Endothelial cell of umbilical vein (primary cell): ENCODE results near the gene ALG8. TPM values are rescaled to one million over a fixed set of nuclear protein-coding genes. Genes with fewer than 3 reads are reported as not detected.

ENCODE experiments used
- BruUV-seq: library from RNA; stranded (reverse); fragments of 400-500 nt; replicated peaks from 2 replicates; lab custom pipeline; 2021; lab: Mats Ljungman, UMichigan
- CTCF ChIA-PET: fragments of 300-600, 350-600 bp; sonication (Branson Sonifier 250); formaldehyde crosslinking; loops from one replicate; lab custom pipeline; 2021; ENCODE audit warnings: antibody characterized with exemption, inconsistent platforms; lab: Charles Lee
- POLR2A ChIA-PET: fragments of 300-600, 350-600 bp; sonication (Branson Sonifier 250); formaldehyde crosslinking; loops from one replicate; lab custom pipeline; 2021; ENCODE audit warnings: antibody characterized with exemption, inconsistent platforms; lab: Charles Lee
- DNase-seq: peaks from one replicate; pipeline ENCODE4 v3.0.0-alpha.2; 2011; ENCODE audit warnings: low read depth, low spot score
- FAIRE-seq: peaks from 2 replicates; lab custom pipeline; 2011; peaks lifted over from hg19 to GRCh38; lab: Jason Lieb, UNC
- H2AFZ ChIP-seq: 2 replicates; pipeline ENCODE4 v1.6.0; 2012; ENCODE audit warnings: low read depth, low read length, control low read depth, inconsistent platforms
- H3K27ac ChIP-seq: 2 replicates; pipeline ENCODE4 v1.5.1; 2011; ENCODE audit warnings: low read depth, mild to moderate bottlenecking, control low read depth, low read length, moderate library complexity; ENCODE audit not compliant: insufficient read depth
- H3K27me3 ChIP-seq, 2 experiments: 2 replicates each; pipeline versions ENCODE4 v1.6.0 to v1.6.1; 2011; ENCODE audit warnings: low read length in 2 of 2, mixed read lengths in 1 of 2; ENCODE audit not compliant: control insufficient read depth in 2 of 2, insufficient read depth in 2 of 2
- H3K36me3 ChIP-seq, 2 experiments: 2 replicates in 1 of 2; 3 replicates in 1 of 2; pipeline ENCODE4 v1.5.1; 2011; ENCODE audit warnings: low read length in 2 of 2, mild to moderate bottlenecking in 1 of 2, moderate library complexity in 1 of 2; ENCODE audit not compliant: control insufficient read depth in 2 of 2, insufficient read depth in 2 of 2; ENCODE audit errors: extremely low read depth in 1 of 2
- H3K4me1 ChIP-seq: 3 replicates; pipeline ENCODE4 v1.5.1; 2011; ENCODE audit warnings: mild to moderate bottlenecking, low read length; ENCODE audit not compliant: control insufficient read depth, insufficient read depth; ENCODE audit errors: extremely low read depth
- H3K4me2 ChIP-seq: 2 replicates; pipeline ENCODE4 v1.6.1; 2011; ENCODE audit warnings: low read length, control low read depth, mixed read lengths; ENCODE audit not compliant: insufficient read depth
- H3K4me3 ChIP-seq, 3 experiments: fragments of 200-600 bp in 1 of 3; sonication (generic), shearing (Covaris generic) in 1 of 3; replicated peaks in 1 of 3; 2 replicates each; pipeline ENCODE4 v1.5.1; 2011 to 2016; ENCODE audit warnings: control low read depth in 3 of 3, low read length in 3 of 3, mild to moderate bottlenecking in 2 of 3, inconsistent platforms in 1 of 3, low read depth in 1 of 3, moderate library complexity in 1 of 3; ENCODE audit not compliant: insufficient read depth in 1 of 3
- H3K79me2 ChIP-seq: 2 replicates; pipeline ENCODE4 v1.6.0; 2012; ENCODE audit warnings: low read length, inconsistent platforms; ENCODE audit not compliant: control insufficient read depth, insufficient read depth
- H3K9ac ChIP-seq: replicated peaks from 2 replicates; pipeline ENCODE3; 2011; ENCODE audit warnings: low read length, control low read depth; ENCODE audit not compliant: insufficient read depth; ENCODE audit errors: extremely low read depth
- H3K9me1 ChIP-seq: replicated peaks from 3 replicates; pipeline ENCODE4 v1.6.0; 2011; ENCODE audit warnings: mild to moderate bottlenecking, low read length; ENCODE audit not compliant: control insufficient read depth, insufficient read depth; ENCODE audit errors: extremely low read depth
- H3K9me3 ChIP-seq: replicated peaks from 2 replicates; pipeline ENCODE4 v1.5.1; 2012; ENCODE audit warnings: low read length, inconsistent platforms; ENCODE audit not compliant: control insufficient read depth, insufficient read depth
- H4K20me1 ChIP-seq: replicated peaks from 2 replicates; pipeline ENCODE3; 2011; ENCODE audit warnings: mild to moderate bottlenecking, low read length; ENCODE audit not compliant: control insufficient read depth, insufficient read depth; ENCODE audit errors: extremely low read depth
- CTCF ChIP-seq, 2 donors: IDR thresholded peaks; 1 replicate in 1 of 2; 2 replicates in 1 of 2; pipeline ENCODE4 v1.5.1; 2011; ENCODE audit warnings: low read length in 2 of 2, mild to moderate bottlenecking in 2 of 2, moderate library complexity in 2 of 2, control low read depth in 1 of 2, inconsistent platforms in 1 of 2, low read depth in 1 of 2; ENCODE audit not compliant: insufficient read depth in 1 of 2; ENCODE audit errors: extremely low read depth in 1 of 2
- EZH2 ChIP-seq: IDR thresholded peaks from 2 replicates; pipeline ENCODE4 v1.6.1; 2012; ENCODE audit warnings: borderline replicate concordance, low read depth, mild to moderate bottlenecking, moderate library complexity, low read length, inconsistent platforms; ENCODE audit not compliant: severe bottlenecking
- FOS ChIP-seq: IDR thresholded peaks from 2 replicates; pipeline ENCODE4 v1.6.1; 2011; ENCODE audit warnings: mild to moderate bottlenecking, low read length, moderate library complexity, borderline replicate concordance; ENCODE audit not compliant: insufficient read depth
- GATA2 ChIP-seq: IDR thresholded peaks from 2 replicates; pipeline ENCODE4 v1.7.0; 2011; ENCODE audit warnings: low read depth, mild to moderate bottlenecking, moderate library complexity, mixed read lengths, low read length; ENCODE audit not compliant: insufficient read length, insufficient read depth
- JUN ChIP-seq: IDR thresholded peaks from 2 replicates; pipeline ENCODE4 v1.6.1; 2011; ENCODE audit warnings: borderline replicate concordance, low read depth; ENCODE audit not compliant: insufficient read length, insufficient read depth
- MAX ChIP-seq: IDR thresholded peaks from 2 replicates; pipeline ENCODE4 v1.6.1; 2011; ENCODE audit not compliant: insufficient read depth, insufficient read length
- MYC ChIP-seq: IDR thresholded peaks from one replicate; pipeline ENCODE4 v1.6.1; 2011; ENCODE audit warnings: mild to moderate bottlenecking, low read depth, low read length
- POLR2A ChIP-seq: IDR thresholded peaks from 2 replicates; pipeline ENCODE4 v1.6.1; 2012; ENCODE audit warnings: low read depth, mild to moderate bottlenecking, control low read depth, low read length
- POLR2AphosphoS5 ChIP-seq: IDR thresholded peaks from 2 replicates; pipeline ENCODE4 v1.6.1; 2012; ENCODE audit warnings: low read depth, mild to moderate bottlenecking, control low read depth, low read length, moderate library complexity; ENCODE audit not compliant: insufficient read depth
- dilution Hi-C: fragments of 300-500 bp; cut with MboI; formaldehyde crosslinking; loops from one replicate; pipeline ENCODE4 v1.15.0; 2019; ENCODE audit warnings: low sequenced_read_pairs; ENCODE audit not compliant: extremely low pct_ligation_motif_present
- intact Hi-C: fragments of 100-400 bp; cut with micrococcal nuclease; formaldehyde crosslinking; loops from one replicate; pipeline ENCODE4 v1.10.0; 2022
- polyA plus RNA-seq, 4 experiments: library from polyadenylated mRNA; depleted of rRNA in 3 of 4; stranded (reverse) in 3 of 4; unstranded in 1 of 4; fragments of >200 nt; gene quantifications; 2 replicates each; pipeline versions ENCODE4 v1.2.1 to v1.2.3, GENCODE V29; 2011 to 2012; ENCODE audit warnings: missing spikeins in 1 of 4
- total RNA-seq: library from RNA; stranded (reverse); gene quantifications from 2 replicates; pipeline ENCODE4 v1.2.3, GENCODE V29; 2021

The ALG8 gene
- total and polyA plus RNA-seq, 2 donors (not counting 3 experiments of a cell fraction or from before 2014, with no cell fraction given), result 43.9 to 48.2 TPM

GRCh38 chr11:78149646-78150045 lies 10.2 kb upstream of the ALG8 start:
- Histone ChIP-seq H3K27ac (no peak overlapping the region), H3K79me2 (no peaks in the 10 kb centered on the region), H3K4me2 (no peak overlapping the region), H3K9me1 (no peaks in the 10 kb centered on the region), H3K4me3 (no peak overlapping the region), H3K9ac (no peak overlapping the region), H3K36me3 (no peaks in the 10 kb centered on the region), H4K20me1 (no peaks in the 10 kb centered on the region), H3K4me1 (no peaks in the 10 kb centered on the region), H3K27me3 (no peaks in the 10 kb centered on the region), H3K9me3 (no peaks in the 10 kb centered on the region), H2AFZ (no peak overlapping the region)
- BruUV-seq, result no TSS peak
- FAIRE-seq (peak; percentile 88), DNase-seq (peak; percentile 79)
- CTCF ChIA-PET, result interaction anchor here (0.8 to 2.6 kb wide), 15 partner anchors 10 to 437 kb away, joined by 3 to 36 read pairs (median 5); partner anchors contain the start of genes ALG8, GAB2, KCTD21 and NARS2
- intact Hi-C loops, result no loop called here
- dilution Hi-C loops, result no loop called here
- peak; percentile 44 for TF ChIP-seq FOS
- no peak for TF ChIP-seq MAX
- TF ChIP-seq CTCF (IDR thresholded peaks at IDR 0.05; ENCODE audit: extremely low read depth in 1 of 2, insufficient read depth in 1 of 2, low read depth in 1 of 2, low read length in 2 of 2), result peak in 1 of 2 donors; percentile 24
- POLR2A ChIA-PET, result interaction anchor here (1.4 kb wide), 1 partner anchor 10 kb away, joined by 6 read pairs; the partner anchor contains the start of gene ALG8

- intact Hi-C loops (no loop called here), dilution Hi-C loops (no loop called here)
- DNase-seq (no peak), FAIRE-seq (no peak)
- BruUV-seq, result no TSS peak
- Histone ChIP-seq H3K27me3 (no peaks in the 10 kb centered on the region), H3K27ac (no peak overlapping the region), H3K4me2 (no peak overlapping the region), H3K79me2 (no peaks in the 10 kb centered on the region), H4K20me1 (no peaks in the 10 kb centered on the region), H3K36me3 (no peaks in the 10 kb centered on the region), H3K9ac (no peak overlapping the region), H3K9me1 (no peaks in the 10 kb centered on the region), H3K4me1 (peaks cover 3% of the 10 kb centered on the region), H3K9me3 (no peaks in the 10 kb centered on the region), H2AFZ (no peak overlapping the region), H3K4me3 (no peak overlapping the region)
- CTCF ChIA-PET, result interaction anchor here (0.7 to 2.0 kb wide), 6 partner anchors 8 to 438 kb away, joined by 3 to 5 read pairs (median 3); partner anchors contain the start of gene ALG8
- TF ChIP-seq POLR2A (no peak), JUN (no peak), MYC (no peak), EZH2 (no peak), MAX (no peak), POLR2AphosphoS5 (no peak), FOS (no peak), GATA2 (no peak), CTCF (IDR thresholded peaks at IDR 0.05; ENCODE audit: extremely low read depth in 1 of 2, insufficient read depth in 1 of 2, low read depth in 1 of 2, low read length in 2 of 2) (no peak)
- POLR2A ChIA-PET, result no interaction called here
Measured at GRCh38 chr11:78147807-78148206, 8.4 kb upstream of the ALG8 start.
